Calu3 (cell line): ENCODE data around the gene C1orf52. TPM values are rescaled to one million over a fixed set of nuclear protein-coding genes. Genes with fewer than 3 reads are reported as not detected.

ENCODE experiments used
- BruUV-seq: library from RNA; stranded (reverse); fragments of 400-500 nt; replicated peaks from 2 replicates; lab custom pipeline; 2021; lab: Mats Ljungman, UMichigan
- CTCF ChIA-PET: fragments of 300-600 bp; sonication (Branson Sonifier 250); formaldehyde crosslinking; loops from one replicate; lab custom pipeline; 2022; ENCODE audit warnings: antibody characterized with exemption; lab: Charles Lee
- DNase-seq: peaks from one replicate; pipeline ENCODE4 v3.0.0; 2022
- H3K27ac Mint-ChIP-seq: one replicate; pipeline ENCODE4 v1.8.0; 2022; ENCODE audit warnings: mixed read lengths; ENCODE audit not compliant: unreplicated experiment
- H3K27me3 Mint-ChIP-seq: one replicate; pipeline ENCODE4 v1.8.0; 2022; ENCODE audit warnings: mixed read lengths; ENCODE audit not compliant: unreplicated experiment
- H3K36me3 Mint-ChIP-seq: one replicate; pipeline ENCODE4 v1.8.0; 2022; ENCODE audit warnings: mild to moderate bottlenecking, moderate library complexity, mixed read lengths; ENCODE audit not compliant: insufficient read depth, unreplicated experiment
- H3K4me1 Mint-ChIP-seq: one replicate; pipeline ENCODE4 v1.8.0; 2022; ENCODE audit warnings: mild to moderate bottlenecking, low read depth, mixed read lengths; ENCODE audit not compliant: unreplicated experiment
- H3K4me3 Mint-ChIP-seq: one replicate; pipeline ENCODE4 v1.8.0; 2022; ENCODE audit warnings: mild to moderate bottlenecking, low read depth, moderate library complexity, mixed read lengths; ENCODE audit not compliant: unreplicated experiment
- H3K9me3 Mint-ChIP-seq: one replicate; pipeline ENCODE4 v1.8.0; 2022; ENCODE audit warnings: low read depth, mixed read lengths; ENCODE audit not compliant: unreplicated experiment
- CTCF ChIP-seq: fragments of 200-600 bp; IDR thresholded peaks from one replicate; pipeline ENCODE4 v1.8.0; 2022; ENCODE audit warnings: antibody characterized with exemption; ENCODE audit not compliant: unreplicated experiment
- intact Hi-C: fragments of 100-400 bp; cut with micrococcal nuclease; formaldehyde crosslinking; loops from one replicate; pipeline ENCODE4 v1.10.0; 2022; ENCODE audit not compliant: unreplicated experiment
- total RNA-seq: library from RNA; stranded (reverse); gene quantifications from 2 replicates; pipeline ENCODE4 v1.2.3, GENCODE V29; 2022

C1orf52 gene
- total RNA-seq, 1 experiment from 2014 or later = 29.7 TPM

- no peak overlapping the region for H3K27ac Mint-ChIP-seq
- no peaks in the 10 kb centered on the region for H3K36me3 Mint-ChIP-seq
- H3K4me1 Mint-ChIP-seq = peaks cover 10% of the 10 kb centered on the region
- CTCF ChIA-PET = interaction anchor here (0.6 to 1.3 kb wide), 3 partner anchors 135 to 448 kb away, joined by 3 to 4 read pairs (median 3); no protein-coding TSS in a partner anchor
- no peak for TF ChIP-seq CTCF
- no TSS peak for BruUV-seq
- peaks cover 1% of the 10 kb centered on the region for H3K9me3 Mint-ChIP-seq
- no peak for DNase-seq
- H3K27me3 Mint-ChIP-seq = no peaks in the 10 kb centered on the region
- H3K4me3 Mint-ChIP-seq = no peak overlapping the region
- intact Hi-C loops = loop anchor here (5.0 kb wide), 1 partner anchor 42 kb away; the partner anchor contains the start of gene SYDE2
These were observed 15.0 kb downstream of the C1orf52 start for GRCh38 chr1:85244271-85245061.

GRCh38 chr1:85243372-85243771 lies 16.1 kb downstream of the C1orf52 start:
- CTCF ChIA-PET = interaction anchor here (1.0 to 1.3 kb wide), 2 partner anchors 134 to 298 kb away, joined by 3 to 4 read pairs; no protein-coding TSS in a partner anchor
- intact Hi-C loops = loop anchor here (5.0 kb wide), 1 partner anchor 41 kb away; the partner anchor contains the start of gene SYDE2
- BruUV-seq = no TSS peak
- H3K4me3 Mint-ChIP-seq = no peak overlapping the region
- no peak overlapping the region for H3K27ac Mint-ChIP-seq
- H3K36me3 Mint-ChIP-seq = no peaks in the 10 kb centered on the region
- no peaks in the 10 kb centered on the region for H3K27me3 Mint-ChIP-seq
- TF ChIP-seq CTCF = no peak
- H3K9me3 Mint-ChIP-seq = no peaks in the 10 kb centered on the region
- H3K4me1 Mint-ChIP-seq = peaks cover 10% of the 10 kb centered on the region
- DNase-seq = no peak

- TF ChIP-seq CTCF = no peak
- no peak for DNase-seq
- Mint-ChIP-seq H3K4me3 (no peak overlapping the region), H3K27me3 (no peaks in the 10 kb centered on the region), H3K4me1 (peaks cover 4% of the 10 kb centered on the region), H3K36me3 (no peaks in the 10 kb centered on the region), H3K9me3 (no peaks in the 10 kb centered on the region), H3K27ac (no peak overlapping the region)
- CTCF ChIA-PET = interaction anchor here (0.9 to 1.8 kb wide), 7 partner anchors 10 to 296 kb away, joined by 3 to 26 read pairs (median 3); partner anchors contain the start of gene C1orf52
- intact Hi-C loops = loop anchor here (1.0 to 5.0 kb wide), 3 partner anchors 38 to 295 kb away; partner anchors contain the start of gene SYDE2
- BruUV-seq = no TSS peak
These were observed 18.8 kb downstream of the C1orf52 start for GRCh38 chr1:85240643-85241042.

- BruUV-seq = no TSS peak
- H3K4me3 Mint-ChIP-seq = no peak overlapping the region
- no peak overlapping the region for H3K27ac Mint-ChIP-seq
- H3K27me3 Mint-ChIP-seq = no peaks in the 10 kb centered on the region
- H3K9me3 Mint-ChIP-seq = no peaks in the 10 kb centered on the region
- H3K36me3 Mint-ChIP-seq = no peaks in the 10 kb centered on the region
- H3K4me1 Mint-ChIP-seq = no peaks in the 10 kb centered on the region
- DNase-seq = peak; percentile 26
- TF ChIP-seq CTCF = no peak
- intact Hi-C loops = loop anchor here (1.0 to 5.0 kb wide), 3 partner anchors 38 to 295 kb away; partner anchors contain the start of gene SYDE2
- CTCF ChIA-PET = interaction anchor here (0.6 to 1.8 kb wide), 10 partner anchors 10 to 295 kb away, joined by 3 to 26 read pairs (median 4); partner anchors contain the start of gene C1orf52
These were observed 19.3 kb downstream of the C1orf52 start for GRCh38 chr1:85240174-85240601.
